IMR-90 (cell line): ENCODE results near the gene DPP6. TPM values are rescaled to one million over a fixed set of nuclear protein-coding genes. Genes with fewer than 3 reads are reported as not detected.

Experiments
- ATAC-seq: fragments of 200-7000 bp; cut with Tn5 transposase; 2 replicates; pipeline ENCODE4 v1.9.1; 2020; ENCODE audit warnings: low read depth, mild to moderate bottlenecking, moderate library complexity
- BruUV-seq: library from RNA; stranded (reverse); fragments of 400-500 nt; replicated peaks from 2 replicates; lab custom pipeline; 2021; lab: Mats Ljungman, UMichigan
- CTCF ChIA-PET: fragments of 300-600 bp; formaldehyde crosslinking; extraction: SDS; loops from one replicate; lab custom pipeline; 2021; ENCODE audit warnings: antibody characterized with exemption; lab: Yijun Ruan, JAX
- POLR2A ChIA-PET: fragments of 300-600 bp; sonication (Branson Sonifier 250); formaldehyde crosslinking; loops from one replicate; lab custom pipeline; 2022; ENCODE audit warnings: antibody characterized with exemption; ENCODE audit not compliant: unreplicated experiment; lab: Charles Lee
- DNase-seq: peaks from one replicate; pipeline ENCODE4 v3.0.0; 2013
- H2AFZ ChIP-seq: replicated peaks from 2 replicates; pipeline ENCODE3; 2013; ENCODE audit warnings: low read length, mild to moderate bottlenecking; ENCODE audit not compliant: poor library complexity
- H2AK5ac ChIP-seq: 2 replicates; pipeline ENCODE4 v1.6.1; 2013; ENCODE audit warnings: low read depth, low read length, inconsistent platforms
- H2AK9ac ChIP-seq: replicated peaks from 2 replicates; pipeline ENCODE3; 2013; ENCODE audit warnings: mild to moderate bottlenecking, low read depth, low read length, moderate library complexity; ENCODE audit not compliant: poor library complexity
- H2BK120ac ChIP-seq: 2 replicates; pipeline ENCODE4 v1.6.1; 2013; ENCODE audit warnings: low read depth, low read length, inconsistent platforms
- H2BK15ac ChIP-seq: 3 replicates; pipeline ENCODE4 v1.6.1; 2013; ENCODE audit warnings: low read depth, low read length, inconsistent platforms
- H2BK20ac ChIP-seq: 2 replicates; pipeline ENCODE4 v1.6.1; 2013; ENCODE audit warnings: low read depth, mild to moderate bottlenecking, inconsistent platforms, low read length, moderate library complexity
- H2BK5ac ChIP-seq: 2 replicates; pipeline ENCODE4 v1.6.1; 2013; ENCODE audit warnings: mild to moderate bottlenecking, low read depth, low read length, inconsistent platforms; ENCODE audit not compliant: poor library complexity, severe bottlenecking
- H3K14ac ChIP-seq: replicated peaks from 2 replicates; pipeline ENCODE4 v1.6.1; 2013; ENCODE audit warnings: low read depth, low read length, inconsistent platforms
- H3K18ac ChIP-seq: 2 replicates; pipeline ENCODE4 v1.6.1; 2013; ENCODE audit warnings: low read depth, low read length, control low read depth
- H3K23ac ChIP-seq: 2 replicates; pipeline ENCODE4 v1.6.1; 2013; ENCODE audit warnings: low read depth, low read length, inconsistent platforms
- H3K27ac ChIP-seq: 2 replicates; pipeline ENCODE4 v1.5.1; 2013; ENCODE audit warnings: mild to moderate bottlenecking, control low read depth, low read length; ENCODE audit not compliant: insufficient read depth
- H3K27me3 ChIP-seq: 2 replicates; pipeline ENCODE4 v1.6.1; 2013; ENCODE audit warnings: low read length; ENCODE audit not compliant: control insufficient read depth, insufficient read depth
- H3K36me3 ChIP-seq: 2 replicates; pipeline ENCODE4 v1.6.1; 2013; ENCODE audit warnings: low read length, mixed read lengths; ENCODE audit not compliant: control insufficient read depth, insufficient read depth
- H3K4ac ChIP-seq: 2 replicates; pipeline ENCODE4 v1.6.1; 2013; ENCODE audit warnings: low read depth, low read length, inconsistent platforms
- H3K4me1 ChIP-seq: 2 replicates; pipeline ENCODE4 v1.6.1; 2013; ENCODE audit warnings: low read length, mixed read lengths; ENCODE audit not compliant: control insufficient read depth, insufficient read depth
- H3K4me2 ChIP-seq: 2 replicates; pipeline ENCODE4 v1.6.1; 2013; ENCODE audit warnings: low read depth, mild to moderate bottlenecking, control low read depth, low read length, moderate library complexity
- H3K4me3 ChIP-seq: 2 replicates; pipeline ENCODE4 v1.5.1; 2013; ENCODE audit warnings: low read depth, mild to moderate bottlenecking, control low read depth, low read length, moderate library complexity; ENCODE audit not compliant: insufficient read depth
- H3K56ac ChIP-seq: 2 replicates; pipeline ENCODE4 v1.6.1; 2013; ENCODE audit warnings: low read length, inconsistent platforms; ENCODE audit not compliant: insufficient read depth; ENCODE audit errors: extremely low read depth
- H3K79me1 ChIP-seq, 2 experiments: 2 replicates each; pipeline ENCODE4 v1.6.1; 2013; ENCODE audit warnings: low read length in 2 of 2, inconsistent platforms in 1 of 2, low read depth in 1 of 2
- H3K9ac ChIP-seq: 2 replicates; pipeline ENCODE4 v1.6.1; 2013; ENCODE audit warnings: low read depth, low read length, control low read depth
- H3K9me1 ChIP-seq: 2 replicates; pipeline ENCODE4 v1.6.1; 2013; ENCODE audit warnings: low read length, inconsistent platforms; ENCODE audit not compliant: insufficient read depth
- H3K9me3 ChIP-seq: 2 replicates; pipeline ENCODE4 v1.6.1; 2013; ENCODE audit warnings: low read length; ENCODE audit not compliant: control insufficient read depth, insufficient read depth
- H4K20me1 ChIP-seq: 2 replicates; pipeline ENCODE4 v1.6.1; 2013; ENCODE audit warnings: low read length, inconsistent platforms; ENCODE audit not compliant: insufficient read depth
- H4K5ac ChIP-seq: 2 replicates; pipeline ENCODE4 v1.6.1; 2013; ENCODE audit warnings: mild to moderate bottlenecking, low read depth, low read length, control low read depth
- H4K8ac ChIP-seq, 2 experiments: 2 replicates each; pipeline ENCODE4 v1.6.1; 2013; ENCODE audit warnings: low read depth in 2 of 2, low read length in 2 of 2, control low read depth in 1 of 2, inconsistent platforms in 1 of 2
- H4K91ac ChIP-seq: 2 replicates; pipeline ENCODE4 v1.6.1; 2013; ENCODE audit warnings: low read depth, low read length, inconsistent platforms; ENCODE audit not compliant: insufficient read depth
- BHLHE40 ChIP-seq: fragments of 150-350 bp; IDR thresholded peaks from 2 replicates; pipeline ENCODE4 v1.6.1; 2016; ENCODE audit warnings: mild to moderate bottlenecking, low read depth, low read length
- CEBPB ChIP-seq: IDR thresholded peaks from 2 replicates; pipeline ENCODE4 v1.6.1; 2012; ENCODE audit warnings: low read depth, low read length, improper control_type of control experiment
- CHD1 ChIP-seq: IDR thresholded peaks from 2 replicates; pipeline ENCODE4 v1.6.1; 2012; ENCODE audit warnings: low read depth, low read length, improper control_type of control experiment
- CTCF ChIP-seq: conservative IDR thresholded peaks from 2 replicates; pipeline ENCODE4 v1.5.1; 2012; ENCODE audit warnings: mild to moderate bottlenecking, low read depth, low read length, improper control_type of control experiment
- ELK1 ChIP-seq: fragments of 150-350 bp; IDR thresholded peaks from 2 replicates; pipeline ENCODE4 v1.6.1; 2016; ENCODE audit warnings: low read depth, mild to moderate bottlenecking, low read length, moderate library complexity, borderline replicate concordance
- FOS ChIP-seq: fragments of 150-350 bp; IDR thresholded peaks from 2 replicates; pipeline ENCODE4 v1.6.1; 2016; ENCODE audit warnings: low read depth, low read length
- MAFK ChIP-seq: IDR thresholded peaks from 2 replicates; pipeline ENCODE4 v1.6.1; 2012; ENCODE audit warnings: low read depth, low read length, improper control_type of control experiment
- MAZ ChIP-seq: IDR thresholded peaks from 2 replicates; pipeline ENCODE4 v1.6.1; 2012; ENCODE audit warnings: low read depth, mild to moderate bottlenecking, low read length, improper control_type of control experiment, moderate library complexity, borderline replicate concordance
- MXI1 ChIP-seq: IDR thresholded peaks from 2 replicates; pipeline ENCODE4 v1.6.1; 2012; ENCODE audit warnings: low read depth, mild to moderate bottlenecking, low read length, moderate library complexity, borderline replicate concordance
- NFE2L2 ChIP-seq: fragments of 150-350 bp; IDR thresholded peaks from 2 replicates; pipeline ENCODE4 v1.6.1; 2016; ENCODE audit warnings: low read depth, mild to moderate bottlenecking, low read length
- POLR2A ChIP-seq: IDR thresholded peaks from 2 replicates; pipeline ENCODE4 v1.6.1; 2012; ENCODE audit warnings: mild to moderate bottlenecking, low read depth, low read length
- RAD21 ChIP-seq: IDR thresholded peaks from 2 replicates; pipeline ENCODE4 v1.6.1; 2012; ENCODE audit warnings: low read length, improper control_type of control experiment
- RCOR1 ChIP-seq: IDR thresholded peaks from 2 replicates; pipeline ENCODE4 v1.6.1; 2012; ENCODE audit warnings: mild to moderate bottlenecking, low read length, improper control_type of control experiment; ENCODE audit not compliant: insufficient replicate concordance
- RFX5 ChIP-seq: IDR thresholded peaks from 2 replicates; pipeline ENCODE4 v1.8.0; 2012; ENCODE audit warnings: low read depth, mild to moderate bottlenecking, low read length, moderate library complexity
- SMC3 ChIP-seq: fragments of 150-350 bp; IDR thresholded peaks from 2 replicates; pipeline ENCODE4 v1.6.1; 2016; ENCODE audit warnings: low read depth, mild to moderate bottlenecking, antibody characterized with exemption, low read length, moderate library complexity
- WGBS, 2 experiments: methylation state at CpG; one replicate each; pipeline versions ENCODE4 v1.1.5 to v1.1.7; 2013; ENCODE audit warnings: missing lambda C conversion rate in 2 of 2; ENCODE audit not compliant: insufficient read length in 1 of 2; ENCODE audit errors: extremely low coverage in 2 of 2; 5-methylcytosine and 5-hydroxymethylcytosine counted together
- dilution Hi-C: fragments of 300-500 bp; cut with HindIII; formaldehyde crosslinking; loops from one replicate; pipeline ENCODE4 v1.14.3; 2018; ENCODE audit warnings: low sequenced_read_pairs; ENCODE audit not compliant: unreplicated experiment
- in situ Hi-C: fragments of 300-500 bp; cut with MboI; formaldehyde crosslinking; loops from 3 replicates; pipeline ENCODE4 v1.14.3; 2019; ENCODE audit warnings: low sequenced_read_pairs, inconsistent platforms, mixed read lengths
- intact Hi-C: fragments of 100-400 bp; cut with micrococcal nuclease; formaldehyde crosslinking; loops from 2 replicates; pipeline ENCODE4 v1.10.0; 2022
- polyA plus RNA-seq, 3 experiments: library from polyadenylated mRNA; depleted of rRNA; stranded (reverse); fragments of >200 nt; gene quantifications; 2 replicates each; pipeline ENCODE4 v1.2.3, GENCODE V29; 2012; ENCODE audit warnings: low replicate concordance in 1 of 3
- total RNA-seq: library from RNA; depleted of rRNA; stranded (reverse); fragments of >200 nt; gene quantifications from 2 replicates; pipeline ENCODE4 v1.2.3, GENCODE V29; 2012
- TF ChIP-seq, protein P1 (sequence below): fragments of 150-350 bp; IDR thresholded peaks from 2 replicates; pipeline ENCODE4 v1.6.1; 2017; ENCODE audit warnings: mild to moderate bottlenecking, antibody characterized with exemption, low read length, low read depth

Gene DPP6
- total and polyA plus RNA-seq, 2 of the 4 experiments (the other 2 are of a cell fraction) = not detected

DNA sequence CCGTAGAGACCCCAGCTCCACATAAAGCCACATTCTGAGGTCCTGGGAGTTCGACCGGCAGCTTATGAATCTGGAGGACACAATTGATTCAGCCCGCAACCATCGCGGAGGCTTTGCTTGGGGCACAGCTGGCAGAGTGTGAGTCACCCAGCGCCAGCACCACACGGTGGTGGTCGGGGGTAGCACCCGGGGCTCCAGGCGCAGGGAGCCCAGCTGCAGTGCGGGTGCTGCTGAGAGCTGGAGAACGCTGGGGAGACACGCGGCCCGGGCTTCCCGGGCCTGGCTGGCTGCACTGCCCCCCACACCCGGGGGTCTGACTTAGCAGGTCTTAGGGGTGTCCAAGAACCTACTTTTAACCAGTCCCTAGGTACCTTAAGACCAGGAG is 862.8 kb downstream of the DPP6 start:
- H3K4me2 ChIP-seq = no peak overlapping the region
- H2AFZ ChIP-seq = no peak overlapping the region
- 65% methylated on average over 4 of the region's 18 CpGs; no CpG with 5 or more reads in 1 of the 2 experiments for WGBS, 2 experiments
- H4K8ac ChIP-seq = no peak overlapping the region
- no TSS peak for BruUV-seq
- DNase-seq (no peak), ATAC-seq (no peak)
- no peaks in the 10 kb centered on the region for H3K4me1 ChIP-seq
- H3K4ac ChIP-seq = no peak overlapping the region
- TF ChIP-seq ELK1 (no peak), CHD1 (no peak), FOS (no peak), SMC3 (no peak), NFE2L2 (no peak), RFX5 (no peak), MXI1 (no peak), RCOR1 (no peak), MAZ (no peak), BHLHE40 (no peak), MAFK (no peak), CEBPB (no peak), RAD21 (no peak), POLR2A (no peak), CTCF (no peak)
- TF ChIP-seq, protein P1, sequence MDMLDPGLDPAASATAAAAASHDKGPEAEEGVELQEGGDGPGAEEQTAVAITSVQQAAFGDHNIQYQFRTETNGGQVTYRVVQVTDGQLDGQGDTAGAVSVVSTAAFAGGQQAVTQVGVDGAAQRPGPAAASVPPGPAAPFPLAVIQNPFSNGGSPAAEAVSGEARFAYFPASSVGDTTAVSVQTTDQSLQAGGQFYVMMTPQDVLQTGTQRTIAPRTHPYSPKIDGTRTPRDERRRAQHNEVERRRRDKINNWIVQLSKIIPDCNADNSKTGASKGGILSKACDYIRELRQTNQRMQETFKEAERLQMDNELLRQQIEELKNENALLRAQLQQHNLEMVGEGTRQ = no peak
- intact Hi-C loops (no loop called here), dilution Hi-C loops (no loop called here), in situ Hi-C loops (no loop called here)
- no peak overlapping the region for H2BK5ac ChIP-seq
- no peak overlapping the region for H2AK9ac ChIP-seq
- CTCF ChIA-PET = interaction anchor here (1.0 kb wide), 1 partner anchor 12 kb away, joined by 4 read pairs; no protein-coding TSS in a partner anchor
- H3K9ac ChIP-seq = no peak overlapping the region
- no peak overlapping the region for H3K14ac ChIP-seq
- POLR2A ChIA-PET = no interaction called here
- H3K56ac ChIP-seq = no peak overlapping the region
- H4K20me1 ChIP-seq = no peaks in the 10 kb centered on the region
- H3K4me3 ChIP-seq = no peak overlapping the region
- H3K36me3 ChIP-seq = no peaks in the 10 kb centered on the region
- H3K18ac ChIP-seq = no peak overlapping the region
- H3K9me1 ChIP-seq = no peaks in the 10 kb centered on the region
- H2AK5ac ChIP-seq = no peak overlapping the region
- no peak overlapping the region for H4K91ac ChIP-seq
- no peak overlapping the region for H2BK120ac ChIP-seq
- no peak overlapping the region for H2BK15ac ChIP-seq
- H3K27ac ChIP-seq = no peak overlapping the region
- no peak overlapping the region for H3K23ac ChIP-seq
- peaks cover 3% of the 10 kb centered on the region; the same call in 1 of the 2 replicates for H3K9me3 ChIP-seq
- peaks cover 13% of the 10 kb centered on the region; the same call in 1 of the 2 replicates for H3K27me3 ChIP-seq
- H2BK20ac ChIP-seq = no peak overlapping the region
- no peaks in the 10 kb centered on the region for H3K79me1 ChIP-seq
- H4K5ac ChIP-seq = no peak overlapping the region
